Keratinocyte (primary cell): ENCODE measurements around the gene COL8A2.

Experiments used
- CTCF ChIP-seq, 3 experiments: IDR thresholded peaks in 1 of 3; conservative IDR thresholded peaks in 1 of 3; optimal IDR thresholded peaks in 1 of 3; 2 replicates in 2 of 3; 3 replicates in 1 of 3; pipeline versions ENCODE3 to v1.5.1; 2011; ENCODE audit warnings: low read length in 3 of 3, mild to moderate bottlenecking in 3 of 3, moderate library complexity in 2 of 3, control low read depth in 1 of 3, inconsistent platforms in 1 of 3; ENCODE audit not compliant: insufficient read depth in 2 of 3; ENCODE audit errors: extremely low read depth in 1 of 3
- EZH2 ChIP-seq: IDR thresholded peaks from one replicate; pipeline ENCODE4 v1.6.1; 2012; ENCODE audit warnings: inconsistent platforms, mild to moderate bottlenecking, low read length, moderate library complexity

- TF ChIP-seq CTCF (optimal IDR thresholded peaks at IDR 0.05 in 1 of 3, IDR thresholded peaks at IDR 0.05 in 1 of 3, conservative IDR thresholded peaks at IDR 0.05 in 1 of 3; ENCODE audit: extremely low read depth in 1 of 3, insufficient read depth in 2 of 3, low read length in 3 of 3): no peak
- no peak for TF ChIP-seq EZH2
Measured at GRCh38 chr1:36091141-36091540, 33.9 kb downstream of the COL8A2 start.
